ENCODE measurements around the gene DTWD1.

The DTWD1 gene

DNA sequence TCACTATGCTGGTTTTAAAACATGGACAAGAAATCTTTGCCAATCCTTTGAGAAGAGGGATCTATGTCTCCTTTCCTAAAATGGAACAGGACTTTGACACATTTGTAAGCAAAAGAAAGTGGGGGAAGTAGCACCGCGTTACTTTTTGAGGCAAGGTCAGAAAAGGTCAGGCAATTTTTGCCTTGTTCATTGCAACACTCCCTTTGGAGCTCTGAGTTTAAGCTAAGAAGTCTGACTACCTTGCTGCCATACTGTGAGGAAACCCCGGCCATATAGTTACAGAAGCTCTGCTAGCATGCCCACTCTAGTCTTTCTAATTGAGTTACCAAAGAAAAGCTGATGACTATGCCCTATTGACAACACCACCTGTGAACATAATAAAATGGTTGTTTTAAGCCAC is 1.6 kb upstream of the DTWD1 start:
- Histone ChIP-seq H3K9me3 (ENCODE audit: control insufficient read depth, low read length) (no peaks in the 10 kb centered on the region), H3K4me1 (ENCODE audit: control insufficient read depth, insufficient read depth, low read length, poor library complexity, severe bottlenecking) (peaks cover 10% of the 10 kb centered on the region), H3K27ac (ENCODE audit: insufficient read depth, low read length, poor library complexity, severe bottlenecking) (no peak overlapping the region), H3K4me3 (ENCODE audit: insufficient read depth, low read depth, low read length, poor library complexity, severe bottlenecking) (no peak overlapping the region), H3K36me3 (ENCODE audit: control insufficient read depth, insufficient read depth, low read length) (no peaks in the 10 kb centered on the region), H3K27me3 (replicated peaks; ENCODE audit: control insufficient read depth, insufficient read depth, low read length, poor library complexity, severe bottlenecking) (no peaks in the 10 kb centered on the region)
- DNase-seq = no peak

DNA sequence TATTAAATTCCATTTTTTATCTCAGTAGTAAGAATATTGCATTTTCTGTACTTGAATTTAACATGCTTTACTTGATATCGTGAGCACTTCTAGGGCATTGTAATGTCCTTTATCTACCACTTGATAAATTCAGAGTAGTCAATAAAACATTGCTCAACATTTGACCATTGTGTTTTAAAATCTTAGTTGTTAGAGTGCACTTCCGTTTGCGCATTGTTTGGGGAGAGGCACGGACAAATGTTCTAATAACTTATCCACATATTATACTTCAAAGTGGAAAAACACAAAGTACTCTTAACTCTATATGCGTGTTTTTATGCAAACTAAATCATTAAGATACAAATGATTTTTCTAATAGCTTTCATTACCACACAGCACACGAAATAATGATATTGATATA is 649 bp upstream of the DTWD1 start:
- H3K36me3 ChIP-seq (ENCODE audit: control insufficient read depth, insufficient read depth, low read length) = no peaks in the 10 kb centered on the region

DNA sequence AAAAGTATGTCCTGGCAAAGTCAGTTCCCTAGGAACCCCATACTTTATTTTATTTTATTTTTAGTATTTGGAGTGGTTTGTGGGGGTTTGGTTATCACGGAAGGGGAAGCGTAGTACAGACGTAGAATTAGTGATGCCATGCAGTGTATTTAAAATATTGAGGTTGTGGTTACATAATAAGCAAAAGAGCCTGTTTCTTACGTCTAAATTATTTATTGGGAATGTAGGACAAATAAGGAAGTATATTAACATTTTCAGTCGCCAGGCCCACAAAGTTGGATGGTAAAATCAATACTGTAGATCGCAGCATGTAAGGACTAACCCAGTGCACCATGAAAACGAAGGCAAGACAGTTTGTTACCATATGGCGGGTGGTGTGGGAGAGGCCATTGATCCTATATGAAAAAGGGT is 558 bp downstream of the DTWD1 start:
- DNase-seq = no peak
- H3K27ac ChIP-seq (ENCODE audit: insufficient read depth, low read length, poor library complexity, severe bottlenecking) = peak overlapping the region; percentile 74
- no peaks in the 10 kb centered on the region for H3K36me3 ChIP-seq (ENCODE audit: control insufficient read depth, insufficient read depth, low read length)
- peaks cover 10% of the 10 kb centered on the region for H3K4me1 ChIP-seq (ENCODE audit: control insufficient read depth, insufficient read depth, low read length, poor library complexity, severe bottlenecking)
- H3K27me3 ChIP-seq (replicated peaks; ENCODE audit: control insufficient read depth, insufficient read depth, low read length, poor library complexity, severe bottlenecking) = no peaks in the 10 kb centered on the region
- H3K4me3 ChIP-seq (ENCODE audit: insufficient read depth, low read depth, low read length, poor library complexity, severe bottlenecking) = peak overlapping the region; percentile 94
- H3K9me3 ChIP-seq (ENCODE audit: control insufficient read depth, low read length) = no peaks in the 10 kb centered on the region

More for the DNA sequence above, 649 bp upstream of the DTWD1 start:
- no peaks in the 10 kb centered on the region for H3K9me3 ChIP-seq (ENCODE audit: control insufficient read depth, low read length)
- no peak for DNase-seq
- H3K4me1 ChIP-seq (ENCODE audit: control insufficient read depth, insufficient read depth, low read length, poor library complexity, severe bottlenecking) = peaks cover 10% of the 10 kb centered on the region
- H3K4me3 ChIP-seq (ENCODE audit: insufficient read depth, low read depth, low read length, poor library complexity, severe bottlenecking) = peak overlapping the region; percentile 94
- H3K27ac ChIP-seq (ENCODE audit: insufficient read depth, low read length, poor library complexity, severe bottlenecking) = peak overlapping the region; percentile 74
- no peaks in the 10 kb centered on the region for H3K27me3 ChIP-seq (replicated peaks; ENCODE audit: control insufficient read depth, insufficient read depth, low read length, poor library complexity, severe bottlenecking)

DNA sequence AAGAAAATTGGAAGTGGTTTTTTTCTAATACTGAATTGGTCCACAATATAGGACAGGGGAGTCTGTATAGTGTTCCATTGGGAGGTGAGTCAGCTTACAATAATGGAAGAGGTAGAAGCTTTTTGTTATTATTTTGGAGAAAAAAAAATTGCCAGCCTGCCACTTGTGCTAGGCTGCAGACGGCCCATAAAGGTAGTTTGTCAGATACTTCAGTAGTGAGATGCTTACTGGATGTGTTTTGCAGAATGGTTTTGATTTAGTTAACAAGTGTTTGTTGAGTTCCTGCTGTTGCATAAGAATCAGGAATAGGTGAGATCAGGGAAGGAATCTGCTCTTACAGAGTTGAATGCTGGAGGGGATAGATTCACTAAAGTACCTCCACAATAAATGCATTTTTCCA is 1.0 kb downstream of the DTWD1 start:
- H3K4me1 ChIP-seq (ENCODE audit: control insufficient read depth, insufficient read depth, low read length, poor library complexity, severe bottlenecking) = peaks cover 10% of the 10 kb centered on the region
- no peak overlapping the region for H3K27ac ChIP-seq (ENCODE audit: insufficient read depth, low read length, poor library complexity, severe bottlenecking)
- H3K27me3 ChIP-seq (replicated peaks; ENCODE audit: control insufficient read depth, insufficient read depth, low read length, poor library complexity, severe bottlenecking) = no peaks in the 10 kb centered on the region
- H3K9me3 ChIP-seq (ENCODE audit: control insufficient read depth, low read length) = no peaks in the 10 kb centered on the region
- DNase-seq = no peak
- H3K4me3 ChIP-seq (ENCODE audit: insufficient read depth, low read depth, low read length, poor library complexity, severe bottlenecking) = peak overlapping the region; percentile 94
- H3K36me3 ChIP-seq (ENCODE audit: control insufficient read depth, insufficient read depth, low read length) = no peaks in the 10 kb centered on the region

DNA sequence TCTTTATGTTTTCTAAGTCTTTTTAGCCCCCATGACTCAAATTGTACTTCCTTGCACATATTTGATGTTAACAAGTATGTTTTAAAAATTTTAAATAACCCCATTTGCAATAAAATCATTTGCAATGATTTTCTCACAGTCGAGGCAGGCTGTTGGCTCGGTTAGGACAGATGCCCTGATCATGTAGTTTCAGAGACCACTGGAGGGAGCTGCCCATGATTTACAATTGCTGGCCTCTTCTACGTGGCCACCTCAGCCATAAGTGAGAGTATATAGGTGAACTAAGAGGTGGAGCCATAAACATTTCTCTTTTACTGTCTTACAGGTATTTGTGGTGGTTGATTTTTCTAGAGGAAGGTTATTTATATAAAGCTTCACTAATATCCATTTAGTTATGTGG is 1.7 kb downstream of the DTWD1 start:
- Histone ChIP-seq H3K36me3 (ENCODE audit: control insufficient read depth, insufficient read depth, low read length) (no peaks in the 10 kb centered on the region), H3K4me1 (ENCODE audit: control insufficient read depth, insufficient read depth, low read length, poor library complexity, severe bottlenecking) (peaks cover 10% of the 10 kb centered on the region), H3K27me3 (replicated peaks; ENCODE audit: control insufficient read depth, insufficient read depth, low read length, poor library complexity, severe bottlenecking) (no peaks in the 10 kb centered on the region), H3K9me3 (ENCODE audit: control insufficient read depth, low read length) (no peaks in the 10 kb centered on the region), H3K4me3 (ENCODE audit: insufficient read depth, low read depth, low read length, poor library complexity, severe bottlenecking) (no peak overlapping the region), H3K27ac (ENCODE audit: insufficient read depth, low read length, poor library complexity, severe bottlenecking) (no peak overlapping the region)
- no peak for DNase-seq

DNA sequence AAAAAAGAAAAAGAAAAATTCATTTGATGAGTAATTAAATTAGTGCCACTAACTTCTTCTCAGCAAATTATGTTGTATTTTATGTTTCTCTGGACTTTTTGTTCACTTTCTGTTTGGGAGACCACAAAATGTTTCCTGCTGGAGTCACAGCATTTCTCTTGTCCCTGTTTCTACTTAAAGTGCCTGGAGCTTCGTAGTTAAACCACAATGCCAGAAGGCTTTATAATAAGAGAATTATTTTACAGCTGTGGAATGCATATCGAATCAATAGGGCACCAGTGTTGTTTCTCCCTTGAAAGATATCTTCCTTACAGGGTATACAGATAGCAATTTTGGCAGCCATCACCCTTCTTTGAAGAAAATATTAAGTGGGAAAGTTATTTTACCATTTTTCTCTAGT is 3.2 kb downstream of the DTWD1 start:
- no peak overlapping the region for H3K27ac ChIP-seq (ENCODE audit: insufficient read depth, low read length, poor library complexity, severe bottlenecking)
- DNase-seq = no peak
- H3K36me3 ChIP-seq (ENCODE audit: control insufficient read depth, insufficient read depth, low read length) = no peaks in the 10 kb centered on the region
- H3K4me1 ChIP-seq (ENCODE audit: control insufficient read depth, insufficient read depth, low read length, poor library complexity, severe bottlenecking) = peaks cover 10% of the 10 kb centered on the region
- no peak overlapping the region for H3K4me3 ChIP-seq (ENCODE audit: insufficient read depth, low read depth, low read length, poor library complexity, severe bottlenecking)
- H3K9me3 ChIP-seq (ENCODE audit: control insufficient read depth, low read length) = no peaks in the 10 kb centered on the region
- H3K27me3 ChIP-seq (replicated peaks; ENCODE audit: control insufficient read depth, insufficient read depth, low read length, poor library complexity, severe bottlenecking) = no peaks in the 10 kb centered on the region

DNA sequence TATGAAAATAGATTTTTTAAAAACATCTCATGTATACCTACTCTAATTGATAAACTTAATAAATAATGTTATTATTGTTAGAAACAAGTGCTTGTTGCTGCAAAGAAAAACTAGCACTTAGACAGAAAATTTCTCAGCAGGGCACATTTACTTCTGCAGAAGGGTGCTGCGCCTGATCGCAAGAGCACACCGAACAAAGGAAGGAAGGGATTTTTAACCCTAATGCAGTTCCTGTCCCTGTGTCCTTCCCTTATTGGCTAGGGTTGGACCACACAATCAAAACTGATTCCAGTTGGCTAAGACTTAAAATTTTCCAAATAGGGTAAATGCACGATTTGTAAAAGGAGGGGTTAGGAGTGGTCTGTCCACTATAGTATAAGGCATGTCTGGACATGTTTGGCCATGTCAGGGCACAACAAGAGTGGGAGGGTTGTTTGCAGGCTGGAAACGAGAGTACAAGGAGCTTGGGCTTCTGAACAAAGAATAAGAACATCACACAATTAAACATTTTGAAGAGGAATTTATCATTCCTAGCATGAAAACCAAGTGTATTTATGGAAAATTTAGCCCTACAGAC is 4.7 kb downstream of the DTWD1 start:
- no peak overlapping the region for H3K27ac ChIP-seq (ENCODE audit: insufficient read depth, low read length, poor library complexity, severe bottlenecking)

DNA sequence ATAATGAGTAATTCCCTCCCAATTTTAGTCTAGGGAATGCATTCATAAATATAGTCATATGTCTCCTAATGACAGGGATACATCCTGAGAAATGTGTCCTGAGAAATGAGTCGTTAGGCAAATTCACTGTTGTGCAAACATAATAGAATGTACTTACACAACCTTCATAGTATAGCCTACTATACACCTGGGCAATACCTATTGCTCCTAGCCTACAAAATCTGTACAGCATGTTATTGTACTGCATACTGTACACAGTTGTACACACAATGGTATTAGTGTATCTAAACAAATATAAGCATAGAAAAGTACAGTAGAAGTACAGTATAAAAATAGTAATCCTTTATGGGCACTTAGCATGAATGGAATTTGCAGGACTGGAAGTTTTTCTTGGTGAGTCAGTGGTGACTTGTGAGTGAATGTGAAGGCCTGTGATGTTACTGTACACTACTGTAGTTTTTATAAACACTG is 6.6 kb downstream of the DTWD1 start:
- Histone ChIP-seq H3K4me1 (ENCODE audit: control insufficient read depth, insufficient read depth, low read length, poor library complexity, severe bottlenecking) (no peaks in the 10 kb centered on the region), H3K36me3 (ENCODE audit: control insufficient read depth, insufficient read depth, low read length) (peaks cover 4% of the 10 kb centered on the region), H3K27me3 (replicated peaks; ENCODE audit: control insufficient read depth, insufficient read depth, low read length, poor library complexity, severe bottlenecking) (no peaks in the 10 kb centered on the region), H3K4me3 (ENCODE audit: insufficient read depth, low read depth, low read length, poor library complexity, severe bottlenecking) (no peak overlapping the region), H3K9me3 (ENCODE audit: control insufficient read depth, low read length) (no peaks in the 10 kb centered on the region), H3K27ac (ENCODE audit: insufficient read depth, low read length, poor library complexity, severe bottlenecking) (no peak overlapping the region)
- DNase-seq = no peak

More for the DNA sequence above, 4.7 kb downstream of the DTWD1 start:
- DNase-seq = no peak
- H3K27me3 ChIP-seq (replicated peaks; ENCODE audit: control insufficient read depth, insufficient read depth, low read length, poor library complexity, severe bottlenecking) = no peaks in the 10 kb centered on the region
- no peak overlapping the region for H3K4me3 ChIP-seq (ENCODE audit: insufficient read depth, low read depth, low read length, poor library complexity, severe bottlenecking)
- no peaks in the 10 kb centered on the region for H3K9me3 ChIP-seq (ENCODE audit: control insufficient read depth, low read length)
- H3K4me1 ChIP-seq (ENCODE audit: control insufficient read depth, insufficient read depth, low read length, poor library complexity, severe bottlenecking) = peaks cover 10% of the 10 kb centered on the region
- no peaks in the 10 kb centered on the region for H3K36me3 ChIP-seq (ENCODE audit: control insufficient read depth, insufficient read depth, low read length)

DNA sequence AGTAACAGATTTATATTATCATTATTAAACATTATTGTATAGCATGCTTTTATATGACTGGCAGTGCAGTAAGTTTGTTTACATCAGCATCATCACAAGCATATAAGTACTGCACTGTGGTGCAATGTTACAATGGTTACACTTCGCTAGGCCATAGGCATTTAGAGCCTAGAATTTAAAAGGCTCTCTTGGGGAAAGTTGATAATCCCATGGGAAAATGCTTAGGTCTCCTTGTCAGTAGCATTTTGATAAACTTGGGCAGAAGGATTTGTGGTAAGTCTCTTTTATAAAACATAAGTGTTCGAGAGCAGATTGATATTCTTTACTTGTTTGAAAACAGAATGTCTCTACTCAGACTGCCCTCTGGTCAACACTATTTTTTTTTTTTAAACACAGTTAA is 7.5 kb downstream of the DTWD1 start:
- Histone ChIP-seq H3K4me1 (ENCODE audit: control insufficient read depth, insufficient read depth, low read length, poor library complexity, severe bottlenecking) (no peaks in the 10 kb centered on the region), H3K27me3 (replicated peaks; ENCODE audit: control insufficient read depth, insufficient read depth, low read length, poor library complexity, severe bottlenecking) (no peaks in the 10 kb centered on the region), H3K36me3 (ENCODE audit: control insufficient read depth, insufficient read depth, low read length) (peaks cover 6% of the 10 kb centered on the region), H3K27ac (ENCODE audit: insufficient read depth, low read length, poor library complexity, severe bottlenecking) (no peak overlapping the region), H3K9me3 (ENCODE audit: control insufficient read depth, low read length) (no peaks in the 10 kb centered on the region), H3K4me3 (ENCODE audit: insufficient read depth, low read depth, low read length, poor library complexity, severe bottlenecking) (no peak overlapping the region)
- DNase-seq = no peak

DNA sequence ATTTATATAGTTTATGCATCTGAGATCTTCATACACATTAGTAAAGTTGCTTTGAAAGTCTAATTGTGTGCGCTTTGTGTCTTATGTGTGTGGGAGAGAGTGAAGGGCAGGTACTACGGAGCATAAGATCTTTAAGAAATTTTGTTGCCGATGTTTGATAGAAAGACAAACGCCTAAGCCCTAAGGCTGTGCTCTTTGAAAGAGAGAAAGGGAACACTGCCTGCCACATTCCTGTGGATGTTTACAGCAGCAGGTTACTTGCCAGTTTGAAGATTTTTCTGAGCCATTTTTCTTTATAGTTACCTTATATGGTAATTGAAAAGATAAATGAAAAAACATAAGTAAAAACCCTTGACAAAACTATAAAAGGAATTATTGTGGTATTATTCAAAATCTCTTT is 17.0 kb downstream of the DTWD1 start:
- no peak overlapping the region for H3K4me3 ChIP-seq (ENCODE audit: insufficient read depth, low read depth, low read length, poor library complexity, severe bottlenecking)
- no peaks in the 10 kb centered on the region for H3K9me3 ChIP-seq (ENCODE audit: control insufficient read depth, low read length)
- H3K4me1 ChIP-seq (ENCODE audit: control insufficient read depth, insufficient read depth, low read length, poor library complexity, severe bottlenecking) = no peaks in the 10 kb centered on the region
- peaks cover 11% of the 10 kb centered on the region for H3K36me3 ChIP-seq (ENCODE audit: control insufficient read depth, insufficient read depth, low read length)
- no peaks in the 10 kb centered on the region for H3K27me3 ChIP-seq (replicated peaks; ENCODE audit: control insufficient read depth, insufficient read depth, low read length, poor library complexity, severe bottlenecking)
- DNase-seq = no peak
- no peak overlapping the region for H3K27ac ChIP-seq (ENCODE audit: insufficient read depth, low read length, poor library complexity, severe bottlenecking)

All from effector memory CD4-positive, alpha-beta T cell (primary cell).